Measurements from ENCODE around the gene CCDC18. TPM values are rescaled to one million over a fixed set of nuclear protein-coding genes. Genes with fewer than 3 reads are reported as not detected.
"Not testable (repeated sequence)": the region's sequence is repeated elsewhere in the genome, so short reads cannot be mapped to it uniquely, and the experiment has no call there.

CCDC18 gene
- total RNA-seq, 1 experiment from 2014 or later = 9.8 TPM

DNA sequence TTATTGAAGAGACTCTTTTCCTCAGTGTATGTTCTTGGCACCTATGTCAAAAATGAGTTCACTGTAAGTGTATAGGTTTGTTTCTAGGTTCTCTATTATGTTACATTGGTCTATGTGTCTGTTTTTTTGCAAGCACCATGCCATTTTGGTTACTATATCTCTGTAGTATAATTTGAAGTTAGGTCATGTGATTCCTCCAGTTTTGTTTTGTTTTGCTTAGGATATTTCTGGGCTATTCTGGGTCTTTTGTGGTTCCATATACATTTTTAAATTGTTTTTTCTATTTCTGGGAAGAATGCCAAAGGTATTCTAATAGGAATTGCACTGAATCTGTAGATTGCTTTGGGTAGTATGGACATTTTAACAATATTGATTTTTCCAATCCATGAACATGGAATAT, 13.5 kb upstream of the CCDC18 start:
- in situ Hi-C loops (cut with HindIII; ENCODE audit: low sequenced_read_pairs) = no loop called here
- DNase-seq (ENCODE audit: low spot score) = no peak

DNA sequence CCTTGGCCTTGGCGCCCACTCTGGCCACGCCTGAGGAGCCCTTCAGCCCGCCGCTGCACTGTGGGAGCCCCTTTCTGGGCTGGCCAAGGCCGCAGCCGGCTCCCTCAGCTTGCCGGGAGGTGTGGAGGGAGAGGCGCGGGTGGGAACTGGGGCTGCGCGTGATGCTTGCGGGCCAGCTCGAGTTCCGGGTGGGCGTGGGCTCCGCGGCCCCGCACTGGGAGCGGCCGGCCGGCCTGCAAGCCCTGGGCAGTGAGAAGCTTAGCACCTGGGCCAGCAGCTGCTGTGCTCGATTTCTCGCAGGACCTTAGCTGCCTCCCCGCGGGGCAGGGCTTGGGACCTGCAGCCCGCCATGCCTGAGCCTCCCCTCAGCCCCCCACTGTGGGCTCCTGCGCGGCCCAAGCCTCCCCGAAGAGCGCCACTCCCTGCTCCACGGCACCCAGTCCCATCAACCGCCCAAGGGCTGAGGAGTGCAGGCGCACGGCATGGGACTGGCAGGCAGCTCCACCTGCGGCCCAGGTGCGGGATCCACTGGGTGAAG, 10.3 kb upstream of the CCDC18 start:
- not testable (repeated sequence) for DNase-seq (ENCODE audit: low spot score)

DNA sequence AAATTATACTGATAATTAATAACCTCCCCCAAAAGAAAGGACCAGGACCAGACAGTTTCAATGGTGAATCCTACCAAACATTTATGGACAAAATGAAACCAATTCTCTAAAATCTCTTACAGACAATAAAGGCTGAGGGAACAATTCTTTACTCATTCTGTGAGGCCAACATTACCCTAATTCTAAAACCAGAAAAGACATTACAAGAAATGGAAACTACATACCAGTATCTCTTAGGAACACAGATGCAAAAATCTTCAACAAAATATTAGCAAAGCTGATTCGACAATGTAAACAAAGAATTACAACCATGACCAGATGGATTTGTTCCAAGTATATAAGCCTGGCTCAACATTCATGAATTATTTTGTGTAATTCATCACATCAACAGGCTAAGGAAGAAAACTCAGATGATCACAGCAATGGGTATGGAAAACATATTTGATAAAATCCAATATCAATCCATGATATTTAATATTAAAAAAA, 8.9 kb upstream of the CCDC18 start:
- no peak for DNase-seq (ENCODE audit: low spot score)
- in situ Hi-C loops (cut with HindIII; ENCODE audit: low sequenced_read_pairs) = no loop called here

More for the DNA sequence above, 10.3 kb upstream of the CCDC18 start:
- in situ Hi-C loops (cut with HindIII; ENCODE audit: low sequenced_read_pairs) = not testable (repeated sequence)

DNA sequence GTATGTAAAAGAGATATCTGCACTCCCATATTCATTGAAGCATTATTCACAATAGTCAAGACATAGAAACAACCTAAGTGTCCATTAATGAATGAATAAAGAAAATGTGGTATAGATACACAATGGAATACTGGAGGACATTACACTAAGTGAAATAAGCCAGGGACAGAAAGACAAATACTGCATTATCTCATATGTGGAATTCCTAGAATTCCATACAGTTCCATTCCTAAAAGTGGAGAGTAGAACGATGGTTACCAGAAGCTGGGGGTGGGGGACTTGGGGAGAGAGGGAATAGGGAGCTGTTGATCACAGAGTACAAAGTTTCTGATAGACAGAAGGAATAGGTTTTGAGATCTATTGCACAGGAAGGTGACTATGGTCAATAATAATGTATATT, 7.7 kb upstream of the CCDC18 start:
- DNase-seq (ENCODE audit: low spot score) = no peak
- in situ Hi-C loops (cut with HindIII; ENCODE audit: low sequenced_read_pairs) = no loop called here

DNA sequence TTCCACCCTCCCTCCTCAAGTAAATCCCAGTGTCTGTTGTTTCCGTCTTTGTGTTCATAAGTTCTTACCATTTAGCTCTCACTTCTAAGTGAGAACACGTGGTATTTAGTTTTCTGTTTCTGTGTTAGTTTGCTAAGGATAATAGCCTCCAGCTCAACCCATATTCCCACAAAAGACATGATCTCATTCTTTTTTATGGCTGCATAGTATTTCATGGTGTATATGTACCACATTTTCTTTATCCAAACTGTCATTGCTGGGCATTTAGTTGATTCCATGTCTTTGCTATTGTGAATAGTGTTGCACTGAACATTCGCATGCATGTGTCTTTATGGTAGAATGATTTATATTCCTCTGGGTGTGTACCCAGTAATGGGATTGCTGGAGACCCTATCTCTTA, 5.9 kb upstream of the CCDC18 start:
- in situ Hi-C loops (cut with HindIII; ENCODE audit: low sequenced_read_pairs); DNase-seq (ENCODE audit: low spot score): not testable (repeated sequence)

DNA sequence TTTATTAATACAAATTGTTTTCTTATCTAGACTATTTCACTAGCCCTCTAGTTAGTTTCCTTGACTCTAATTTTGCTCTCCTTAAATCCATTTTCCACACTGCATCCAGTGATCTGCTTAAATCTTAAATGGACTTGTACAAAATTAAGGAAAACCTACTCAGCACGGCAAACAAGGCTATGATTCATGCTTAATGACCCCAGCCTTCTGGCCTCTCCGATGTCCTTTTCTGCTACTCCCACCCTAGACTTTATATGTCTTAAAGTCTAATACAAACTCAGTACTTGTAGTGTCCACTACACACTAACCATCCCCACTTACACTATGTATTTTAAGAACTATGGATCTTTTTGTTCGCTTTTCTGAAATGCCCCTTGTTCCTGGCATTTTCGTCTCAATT, 2.5 kb upstream of the CCDC18 start:
- no peak for DNase-seq (ENCODE audit: low spot score)
- in situ Hi-C loops (cut with HindIII; ENCODE audit: low sequenced_read_pairs) = no loop called here

DNA sequence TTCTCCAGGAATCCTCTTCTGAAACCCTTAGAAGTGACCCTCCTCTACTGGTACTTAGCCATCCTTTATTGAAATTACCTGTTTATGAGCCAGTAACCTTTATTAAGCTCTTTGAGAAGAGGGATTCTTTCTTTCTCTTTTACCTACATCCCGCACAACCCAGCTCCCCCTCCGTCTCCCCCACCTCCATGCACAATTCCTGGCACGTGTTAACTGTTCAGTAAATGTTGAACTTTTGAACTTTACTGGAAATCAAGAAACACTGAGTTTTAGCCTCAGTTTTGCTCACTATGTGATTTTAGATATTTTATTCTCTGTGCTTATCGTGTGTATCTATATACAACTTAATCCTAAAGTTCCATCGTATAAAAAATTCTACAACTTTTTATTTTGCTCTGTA, 2.1 kb upstream of the CCDC18 start:
- DNase-seq (ENCODE audit: low spot score) = no peak
- in situ Hi-C loops (cut with HindIII; ENCODE audit: low sequenced_read_pairs) = no loop called here

DNA sequence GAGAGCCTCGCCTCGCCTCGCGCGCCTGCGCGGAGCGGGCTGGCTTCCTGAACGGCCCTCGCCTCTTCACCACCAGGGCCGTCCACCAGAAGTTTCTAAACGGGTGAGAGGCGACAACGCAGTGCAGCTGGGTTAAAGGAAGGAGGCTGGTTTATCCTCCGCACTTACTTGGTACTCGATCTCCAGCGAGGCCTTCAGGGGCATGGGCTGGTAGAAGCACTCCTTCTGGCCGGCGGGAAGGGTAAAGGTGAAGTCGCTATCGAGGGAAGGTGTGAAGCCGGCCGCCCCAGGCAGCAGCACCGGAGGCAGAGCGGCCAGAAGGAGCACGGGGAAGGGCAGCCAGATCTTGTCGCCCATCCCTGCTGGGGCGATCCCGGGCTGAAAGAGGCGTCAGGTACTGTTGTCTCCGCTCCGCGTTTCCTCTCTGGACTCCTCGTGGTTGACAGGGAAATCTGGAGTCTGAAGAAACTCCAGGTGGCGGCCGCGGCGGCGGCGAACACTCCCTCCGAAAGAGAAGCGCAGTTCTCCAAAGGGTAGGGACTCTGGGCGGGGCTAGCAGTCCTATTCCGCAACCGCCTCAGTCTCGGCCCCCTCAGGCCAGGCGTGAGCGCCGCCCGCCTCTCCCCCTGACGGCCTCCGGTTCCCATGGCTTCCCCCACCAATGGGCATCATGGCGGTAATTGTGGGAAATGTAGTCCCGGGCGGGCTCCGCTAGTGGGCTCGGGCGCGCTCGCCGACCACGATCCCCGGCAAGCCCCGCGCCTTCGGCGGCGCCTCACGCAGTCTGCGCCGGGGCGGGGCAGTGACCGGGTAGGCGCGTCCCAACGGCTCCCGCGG, 420 bp upstream of the CCDC18 start, which contains the start of gene TMED5:
TSS of gene TMED5 (minus strand) at position 528 of the 837 bp plus-strand sequence. CDS start at position 357, 171 bp downstream.
- DNase-seq (ENCODE audit: low spot score) = peak; percentile 98
- in situ Hi-C loops (cut with HindIII; ENCODE audit: low sequenced_read_pairs) = no loop called here

DNA sequence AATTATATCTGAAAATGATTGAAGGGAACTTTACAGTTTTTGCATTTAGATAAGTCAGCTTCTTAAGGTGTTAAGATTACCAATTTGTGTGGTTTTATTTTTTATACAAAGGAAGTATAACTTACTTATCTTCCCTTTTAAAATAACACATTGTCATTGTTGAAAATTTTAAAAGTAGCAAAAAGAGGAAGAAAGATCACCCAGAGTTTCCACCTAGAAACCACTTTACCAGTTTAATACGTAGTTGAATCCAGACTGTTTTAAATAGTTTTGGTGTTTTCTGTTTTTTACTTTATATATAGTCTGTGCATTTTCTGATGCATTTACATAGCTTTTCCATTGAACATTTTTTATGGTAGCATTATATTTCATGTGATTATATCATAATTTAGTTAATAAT, 6.1 kb downstream of the CCDC18 start:
- DNase-seq (ENCODE audit: low spot score) = no peak
- in situ Hi-C loops (cut with HindIII; ENCODE audit: low sequenced_read_pairs) = no loop called here

DNA sequence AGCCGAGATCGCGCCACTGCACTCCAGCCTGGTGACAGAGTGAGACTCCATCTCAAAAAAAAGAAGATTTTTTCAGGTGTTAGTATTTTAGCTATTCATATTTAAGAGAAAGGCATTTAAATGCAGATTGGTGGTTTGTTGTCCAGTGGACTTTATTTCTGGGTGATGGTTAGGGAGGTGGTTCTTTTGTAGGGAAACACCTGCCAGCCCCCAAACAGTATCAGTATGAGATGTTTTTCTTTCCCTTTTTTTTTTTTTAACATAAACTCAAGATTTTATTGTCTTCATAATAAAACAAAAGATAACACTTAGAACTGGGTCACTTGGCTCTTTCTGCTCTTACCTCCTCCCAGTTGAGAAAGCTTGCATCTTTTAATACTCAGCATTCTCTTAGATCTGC, 9.9 kb downstream of the CCDC18 start:
- in situ Hi-C loops (cut with HindIII; ENCODE audit: low sequenced_read_pairs) = no loop called here
- no peak for DNase-seq (ENCODE audit: low spot score)

DNA sequence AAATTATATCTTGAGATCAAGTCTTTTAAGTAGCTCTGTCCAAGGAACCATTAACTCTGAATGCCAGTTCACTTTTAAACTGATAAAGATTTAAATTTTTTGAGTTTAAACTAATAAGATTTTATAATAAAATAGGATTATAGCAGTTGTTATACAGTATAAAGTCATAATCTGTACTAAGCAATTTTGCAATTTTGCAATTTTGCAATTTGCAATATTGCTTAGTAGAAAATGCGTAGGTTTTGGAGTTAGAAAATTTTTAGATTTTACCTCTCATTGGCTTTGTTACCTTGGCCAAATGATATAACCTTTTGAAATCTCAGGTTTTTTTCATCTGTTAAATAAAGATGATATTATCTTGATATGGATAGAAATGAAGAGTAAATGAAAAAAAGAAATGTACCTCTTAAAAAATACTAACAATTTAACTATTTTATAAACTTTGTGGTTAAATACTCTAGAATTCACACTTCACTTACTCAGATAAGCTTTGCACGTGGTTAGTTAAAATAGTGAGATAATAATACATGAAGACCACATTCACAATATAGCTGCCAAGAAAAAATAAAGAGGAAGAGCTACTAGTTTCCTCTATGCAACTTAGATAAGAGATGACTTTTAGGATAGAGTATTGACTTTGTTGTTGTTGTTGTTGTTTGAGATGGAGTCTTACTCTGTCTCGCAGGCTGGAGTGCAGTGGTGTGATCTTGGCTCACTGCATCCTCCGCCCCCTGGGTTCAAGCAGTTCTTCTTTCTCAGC, 13.9 kb downstream of the CCDC18 start:
- in situ Hi-C loops (cut with HindIII; ENCODE audit: low sequenced_read_pairs) = no loop called here
- DNase-seq (ENCODE audit: low spot score) = no peak

DNA sequence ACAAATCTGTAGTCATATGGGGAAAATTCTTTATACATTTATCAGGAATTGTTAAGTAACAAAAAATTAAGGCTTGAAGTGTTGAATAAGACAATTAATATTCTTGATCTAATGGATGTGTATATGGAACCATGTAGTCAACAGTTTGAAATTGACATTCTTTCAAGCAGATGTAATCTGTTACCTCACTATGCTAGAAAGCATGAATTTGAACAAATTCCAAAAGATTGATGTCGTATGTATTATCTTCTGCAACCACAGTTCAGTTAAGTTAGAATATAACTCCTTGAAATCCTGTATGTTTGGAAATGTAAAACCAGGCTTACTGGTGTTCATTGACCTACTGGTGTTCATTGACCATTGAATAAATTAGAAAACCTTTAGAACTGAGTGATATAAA, 16.1 kb downstream of the CCDC18 start:
- in situ Hi-C loops (cut with HindIII; ENCODE audit: low sequenced_read_pairs) = no loop called here
- DNase-seq (ENCODE audit: low spot score) = no peak

DNA sequence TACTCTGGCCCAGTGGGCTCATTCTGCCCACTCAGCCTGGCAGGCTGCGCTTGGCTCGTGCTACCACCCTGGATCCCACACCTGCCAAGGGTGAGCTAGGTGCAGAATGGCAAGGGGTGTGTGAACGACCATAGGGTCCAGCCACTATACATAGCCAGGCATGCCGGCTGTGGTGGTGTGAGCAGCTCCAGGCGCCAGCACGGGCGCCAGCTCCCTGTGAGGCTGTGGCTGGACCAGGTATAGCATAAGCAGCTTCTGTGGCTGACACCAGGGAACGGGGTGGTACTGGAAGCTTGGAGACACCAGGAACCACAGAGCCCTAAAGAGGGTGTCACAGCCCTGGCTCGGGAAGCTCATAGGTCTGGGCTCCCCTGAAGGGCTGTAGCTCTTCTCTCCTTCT, 18.6 kb downstream of the CCDC18 start:
- in situ Hi-C loops (cut with HindIII; ENCODE audit: low sequenced_read_pairs) = no loop called here
- DNase-seq (ENCODE audit: low spot score) = no peak

DNA sequence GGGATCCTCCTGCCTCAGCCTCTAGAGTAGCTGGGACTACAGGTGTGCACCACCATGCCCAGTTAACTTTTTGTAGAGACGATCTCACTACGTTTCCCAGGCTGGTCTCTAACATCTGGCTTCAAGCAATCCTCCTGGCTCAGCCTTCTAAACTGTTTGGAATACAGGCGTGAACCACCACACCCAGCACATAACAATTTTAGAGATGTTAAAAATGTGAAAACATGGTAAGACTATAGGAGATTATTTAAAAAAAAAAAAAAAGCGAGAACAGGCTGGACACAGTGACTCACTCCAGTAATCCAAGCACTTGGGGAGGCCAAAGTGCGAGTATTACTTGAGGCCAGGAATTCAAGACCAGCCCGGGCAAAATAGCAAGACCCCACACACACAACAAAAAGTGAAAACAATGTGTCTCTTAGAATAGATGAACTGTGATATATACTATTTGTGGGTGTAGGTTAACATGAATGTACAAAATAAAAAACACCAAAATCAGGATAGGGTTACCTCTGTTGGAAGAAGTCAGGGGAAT, 19.6 kb downstream of the CCDC18 start:
- in situ Hi-C loops (cut with HindIII; ENCODE audit: low sequenced_read_pairs) = no loop called here
- no peak for DNase-seq (ENCODE audit: low spot score)

DNA sequence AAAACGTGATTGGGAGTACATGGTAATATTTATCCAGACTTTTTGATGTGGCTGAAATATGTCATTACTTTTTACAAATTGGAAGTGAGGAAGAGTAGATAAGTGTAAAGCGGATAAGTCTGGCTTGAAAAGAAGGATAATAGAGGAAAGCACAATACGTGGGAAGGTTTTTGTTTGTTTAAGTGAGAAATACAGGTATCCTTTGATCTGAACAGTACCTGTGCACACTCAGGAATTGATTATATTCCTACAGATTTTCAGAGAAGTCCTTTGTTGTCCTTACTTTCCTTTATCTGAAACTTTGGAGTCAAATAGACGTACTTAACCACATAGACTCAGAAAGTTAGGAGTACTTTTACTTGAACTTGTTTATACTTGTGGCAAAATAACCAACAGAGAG, 20.2 kb downstream of the CCDC18 start:
- no peak for DNase-seq (ENCODE audit: low spot score)
- in situ Hi-C loops (cut with HindIII; ENCODE audit: low sequenced_read_pairs) = no loop called here

DNA sequence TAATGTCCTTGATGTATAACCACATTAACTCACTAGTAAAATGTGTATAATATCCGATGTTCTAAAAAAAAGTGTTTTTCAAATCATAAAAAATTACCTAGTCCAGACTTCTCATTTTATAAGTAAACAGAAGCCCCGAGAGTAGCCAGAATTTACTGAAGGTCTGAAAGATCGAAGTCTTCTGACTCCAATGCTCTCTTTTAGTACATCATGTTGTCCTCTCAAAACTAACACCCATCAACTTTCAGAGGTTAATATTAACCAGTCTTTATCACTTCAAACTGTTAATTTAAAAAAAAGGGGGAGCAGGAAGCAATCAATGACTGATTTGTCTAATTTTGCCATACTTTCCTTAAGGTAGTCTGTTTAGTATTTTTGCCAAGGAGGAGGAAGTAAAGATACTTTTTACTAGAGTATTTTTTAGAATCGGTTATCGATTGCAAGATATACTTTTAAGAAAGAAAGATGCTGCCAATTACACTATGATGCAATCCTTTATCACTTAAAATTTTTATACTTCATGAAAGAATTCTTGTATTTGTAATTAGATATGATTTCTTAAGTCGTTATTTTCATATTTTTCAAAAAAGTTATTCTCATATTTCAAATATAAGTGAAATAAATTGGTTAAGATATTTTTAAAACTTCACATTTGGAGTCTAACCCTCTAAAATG, 25.5 kb downstream of the CCDC18 start:
- in situ Hi-C loops (cut with HindIII; ENCODE audit: low sequenced_read_pairs) = no loop called here
- no peak for DNase-seq (ENCODE audit: low spot score)

DNA sequence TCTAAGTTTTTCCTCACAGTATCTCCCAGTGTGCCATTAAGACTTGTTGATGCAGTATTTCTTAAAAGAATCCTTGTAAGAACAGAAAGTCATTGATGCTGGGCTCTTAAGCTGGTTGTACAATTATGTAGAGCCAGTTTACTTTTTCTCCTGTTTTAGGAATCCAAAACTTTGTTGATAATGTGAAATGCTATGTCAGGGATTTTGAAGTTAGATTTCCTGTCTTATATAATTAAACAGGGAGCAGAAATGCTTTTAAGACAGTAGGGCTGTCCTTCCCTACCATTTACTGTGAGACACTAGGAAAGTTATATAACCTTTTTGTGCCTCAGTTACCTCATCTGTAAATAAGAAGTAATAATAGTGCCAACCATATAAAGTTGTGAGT, 26.0 kb downstream of the CCDC18 start:
- in situ Hi-C loops (cut with HindIII; ENCODE audit: low sequenced_read_pairs) = no loop called here
- DNase-seq (ENCODE audit: low spot score) = no peak

DNA sequence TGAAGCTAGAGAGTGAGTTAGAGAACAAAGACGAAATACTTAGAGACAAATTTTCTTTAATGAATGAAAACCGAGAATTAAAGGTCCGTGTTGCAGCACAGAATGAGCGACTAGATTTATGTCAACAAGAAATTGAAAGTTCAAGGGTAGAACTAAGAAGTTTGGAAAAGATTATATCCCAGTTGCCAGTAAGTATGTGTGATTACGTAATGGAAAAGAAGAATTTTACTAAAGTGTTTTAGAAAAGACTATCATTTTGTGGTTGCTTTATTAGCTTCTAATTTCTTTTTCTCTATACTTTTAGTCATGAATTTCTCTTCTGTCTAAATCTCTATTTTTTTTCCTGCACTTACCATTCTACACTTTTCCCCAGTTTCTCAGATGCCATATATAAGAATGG, 26.7 kb downstream of the CCDC18 start:
- in situ Hi-C loops (cut with HindIII; ENCODE audit: low sequenced_read_pairs) = no loop called here
- no peak for DNase-seq (ENCODE audit: low spot score)

DNA sequence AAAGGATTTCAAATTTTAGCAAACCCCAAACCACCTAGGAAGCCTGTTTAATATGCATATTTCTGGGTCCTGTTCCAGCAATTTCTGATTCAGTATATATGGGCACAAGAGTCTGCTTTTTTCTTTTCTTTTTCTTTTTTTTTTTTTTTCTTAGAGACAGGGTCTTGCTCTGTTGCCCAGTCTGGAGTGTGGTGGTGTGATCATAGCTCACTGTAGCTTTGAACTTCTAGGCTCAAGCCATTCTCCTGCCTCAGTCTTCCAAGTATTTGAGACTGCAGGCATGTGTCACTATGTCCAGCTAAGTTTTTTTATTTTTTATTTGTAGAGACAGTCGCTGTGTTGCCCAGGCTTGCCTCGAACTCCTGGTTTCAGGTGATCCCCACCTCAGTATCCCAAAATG, 34.8 kb downstream of the CCDC18 start:
- DNase-seq (ENCODE audit: low spot score) = no peak
- in situ Hi-C loops (cut with HindIII; ENCODE audit: low sequenced_read_pairs) = no loop called here
